Fibroblast of skin of left biceps (primary cell): ENCODE results near the gene KRTAP10-2.
"Not testable (repeated sequence)": the region's sequence is repeated elsewhere in the genome, so short reads cannot be mapped to it uniquely, and the experiment has no call there.

Source experiments
- DNase-seq, 2 experiments: peaks; one replicate each; pipeline ENCODE4 v3.0.0-alpha.2; 2013; ENCODE audit warnings: low read depth in 2 of 2

The KRTAP10-2 gene

DNA sequence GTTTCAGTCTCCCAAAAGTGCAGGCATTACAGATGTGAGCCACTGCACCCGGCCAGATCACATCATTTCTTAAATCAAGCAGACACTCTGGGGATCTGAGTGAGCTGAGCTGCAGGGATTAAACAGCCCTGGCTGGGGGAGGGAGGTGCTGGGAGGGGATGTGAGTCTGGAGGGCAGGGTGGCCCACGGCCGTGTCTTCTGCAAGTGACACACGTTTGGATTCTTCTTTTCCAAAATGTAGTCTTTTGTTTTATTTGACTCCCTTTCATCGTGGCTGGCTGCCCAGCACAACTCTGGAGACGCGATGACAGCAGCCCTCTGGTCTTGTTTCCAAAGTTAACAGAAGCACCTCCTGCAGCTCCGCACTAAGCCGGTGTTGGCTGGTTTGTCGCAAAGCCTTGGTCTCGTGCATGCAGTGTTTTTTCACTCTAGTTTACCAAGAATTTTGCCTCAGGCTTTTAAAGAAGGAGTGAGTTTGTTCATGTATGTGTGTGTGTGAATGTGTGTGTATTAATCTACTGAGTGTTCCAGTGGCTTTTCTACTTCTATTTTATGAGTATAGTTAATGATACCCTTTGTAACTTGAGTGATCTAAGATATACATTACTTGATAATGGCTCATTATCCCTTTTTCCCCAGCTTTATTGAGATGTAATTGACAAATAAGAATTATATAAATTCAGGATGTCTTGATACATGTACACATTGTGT, 31.9 kb upstream of the KRTAP10-2 start:
- DNase-seq: no peak

DNA sequence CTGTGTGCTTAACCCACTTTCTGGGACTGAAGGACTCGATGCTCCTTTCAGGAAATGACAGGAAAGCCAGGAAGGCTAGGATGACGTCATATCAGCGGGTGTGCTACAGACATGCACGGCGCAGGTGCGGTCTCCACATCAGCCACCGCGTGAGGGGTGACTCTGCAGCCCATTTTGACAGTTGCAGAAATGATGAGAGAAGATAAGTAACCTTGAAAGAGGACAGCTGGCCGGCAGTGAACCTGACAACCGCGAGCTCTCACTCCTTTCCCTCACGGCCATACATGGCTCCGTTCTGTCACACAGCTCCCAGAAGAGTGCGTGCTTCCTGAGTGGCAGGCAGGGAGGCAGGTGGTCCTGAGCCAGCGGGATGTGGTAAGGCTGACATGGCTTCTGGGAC, 30.8 kb upstream of the KRTAP10-2 start:
- DNase-seq: no peak

DNA sequence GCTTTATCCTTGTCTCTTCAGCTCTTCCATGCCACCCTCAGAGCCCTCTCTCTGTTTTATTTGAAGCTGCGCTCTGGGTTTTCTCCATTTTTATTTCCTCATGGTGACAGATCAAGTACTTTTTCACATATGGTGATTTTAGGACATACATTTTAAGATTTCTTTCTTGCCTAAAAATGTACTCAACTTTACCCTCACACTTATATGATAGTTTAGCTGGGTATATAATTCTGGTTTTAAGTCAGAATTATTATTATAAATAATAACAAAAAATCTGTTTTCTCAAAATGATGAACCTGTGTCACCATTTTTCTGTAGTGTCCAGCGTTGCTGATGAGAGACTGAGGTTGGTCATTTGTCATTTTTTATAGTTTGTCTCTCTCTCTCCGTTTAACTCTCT, 29.9 kb upstream of the KRTAP10-2 start:
- DNase-seq: no peak

DNA sequence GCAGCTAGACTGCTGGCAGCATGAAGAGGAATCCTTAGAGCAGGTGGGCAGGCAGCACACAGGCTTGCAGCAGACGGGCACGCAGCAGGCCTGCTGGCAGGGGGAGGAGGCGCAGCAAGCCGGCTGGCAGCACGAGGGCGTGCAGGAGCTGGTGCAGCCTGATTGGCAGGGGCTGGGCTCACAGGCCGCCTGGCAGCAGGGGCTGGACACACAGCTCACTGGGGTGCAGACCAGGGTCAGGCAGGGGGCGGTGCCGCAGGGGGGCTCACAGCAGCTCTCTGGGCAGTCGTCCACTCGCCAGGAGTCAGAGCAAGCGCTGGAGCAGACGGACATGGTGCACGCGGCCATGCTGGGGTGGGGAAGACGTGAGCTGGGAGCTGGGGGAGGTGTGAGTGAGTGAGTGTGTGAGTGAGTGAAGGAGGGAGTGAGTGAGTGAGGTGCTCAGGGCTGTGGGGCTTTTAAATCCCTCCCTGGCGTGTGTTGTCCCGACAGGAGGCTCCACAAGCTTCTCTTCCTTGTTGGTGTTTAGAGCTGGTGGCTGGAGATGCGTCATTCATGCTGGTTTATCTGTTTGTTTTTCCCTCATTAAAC, 29.0 kb upstream of the KRTAP10-2 start, which contains the start of gene KRTAP10-5:
KRTAP10-5 (minus strand) TSS at position 374 of the 591 bp plus-strand sequence; CDS start at position 348, 26 bp downstream.
- not testable (repeated sequence) for DNase-seq

DNA sequence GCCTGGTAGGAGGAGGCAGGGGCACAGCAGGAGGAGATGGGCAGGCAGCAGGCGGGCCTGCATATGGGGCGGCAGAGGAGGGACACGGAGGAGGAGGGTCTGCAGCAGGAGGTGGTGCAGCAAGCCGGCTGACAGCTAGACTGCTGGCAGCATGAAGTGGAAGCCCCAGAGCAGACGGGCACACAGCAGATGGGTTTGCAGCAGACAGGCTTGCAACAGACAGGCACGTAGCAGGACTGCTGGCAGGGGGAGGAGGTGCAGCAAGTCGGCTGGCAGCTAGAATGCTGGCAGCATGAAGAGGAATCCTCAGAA, 28.5 kb upstream of the KRTAP10-2 start:
- DNase-seq: no peak

DNA sequence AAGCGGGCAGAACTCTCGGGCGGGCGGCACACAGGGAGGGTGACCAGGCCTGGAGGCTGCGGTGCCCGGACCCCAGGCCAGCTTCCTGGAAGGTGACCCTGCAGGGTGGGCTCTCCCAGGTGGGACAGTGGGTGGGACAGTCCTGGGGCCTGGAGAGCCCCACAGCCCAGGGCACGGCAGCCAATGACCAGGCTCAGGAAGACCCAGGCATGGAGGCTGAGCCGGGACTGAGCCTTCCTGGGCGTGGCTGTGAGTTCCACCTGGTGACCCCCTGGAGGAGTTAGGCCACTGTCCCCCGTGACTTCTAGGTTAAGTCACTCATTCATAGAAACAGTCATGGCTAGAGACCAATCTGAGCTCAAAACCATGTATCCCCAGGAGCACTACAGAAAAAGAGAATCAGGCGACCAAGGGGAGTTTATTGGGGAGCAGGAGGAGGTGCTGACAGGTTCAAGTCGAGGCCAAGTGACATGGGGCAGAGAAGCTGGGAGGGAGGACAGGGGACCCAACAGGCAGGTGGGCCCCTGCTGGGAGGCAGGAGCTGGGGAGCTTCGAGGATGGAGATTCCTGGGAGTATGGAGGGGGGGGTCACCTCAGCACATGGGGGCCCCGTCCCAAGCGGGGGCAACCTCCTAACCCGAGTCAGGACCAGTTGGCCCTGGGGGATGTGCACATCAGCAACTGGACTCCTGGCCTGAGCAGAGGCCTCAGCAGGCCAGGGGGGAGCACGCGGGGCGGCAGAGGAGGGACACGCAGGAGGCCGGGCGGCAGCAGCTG, 27.9 kb upstream of the KRTAP10-2 start:
- DNase-seq: no peak

DNA sequence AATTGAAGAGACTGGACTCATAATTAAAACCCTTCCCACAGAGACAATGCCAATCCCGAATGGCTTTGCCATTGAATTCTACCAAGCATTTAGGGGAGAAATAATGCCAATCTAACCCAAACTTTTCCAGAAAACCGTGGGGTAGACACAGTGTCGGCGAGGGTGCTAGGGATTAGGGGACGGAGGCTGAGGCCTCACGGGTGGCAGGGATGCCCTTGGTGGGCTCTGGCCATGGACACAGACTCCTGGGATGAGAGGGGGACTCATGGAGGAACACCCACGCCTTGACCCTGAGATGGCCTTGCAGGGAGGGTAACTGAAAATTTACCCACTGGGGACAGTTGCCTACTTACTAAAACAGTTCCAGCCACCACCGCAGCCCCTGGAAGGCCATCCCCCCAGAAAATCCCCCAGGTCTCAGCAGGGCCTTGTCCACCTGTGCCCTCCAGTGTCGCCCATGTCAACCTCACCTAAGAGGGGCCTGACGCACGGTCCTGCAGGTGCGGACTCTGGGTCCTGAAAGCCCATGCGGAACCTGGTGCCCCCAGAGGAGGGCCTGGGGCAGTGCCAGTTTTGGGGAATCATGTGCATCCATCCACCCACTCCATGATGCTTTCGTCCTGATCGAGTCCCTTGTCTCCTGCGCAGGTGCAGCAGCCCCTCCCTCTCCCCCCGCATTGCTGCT, 27.2 kb upstream of the KRTAP10-2 start:
- no peak for DNase-seq

DNA sequence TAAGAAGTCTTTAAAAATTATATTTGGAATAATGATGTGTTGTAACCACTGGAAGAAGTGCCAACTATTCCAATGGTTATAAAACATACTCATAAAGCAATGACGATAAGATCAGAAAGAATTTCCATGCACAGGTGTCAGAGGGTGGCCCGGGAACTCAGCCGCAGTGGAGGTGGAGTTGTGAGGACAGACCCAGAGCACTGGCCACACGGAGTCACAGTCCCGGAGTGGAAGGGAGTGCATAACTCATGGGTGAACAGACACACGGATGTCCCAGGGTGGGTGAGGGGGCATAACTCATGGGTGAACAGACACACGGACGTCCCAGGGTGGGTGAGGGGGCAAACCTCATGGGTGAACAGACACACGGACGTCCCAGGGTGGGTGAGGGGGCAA, 24.7 kb upstream of the KRTAP10-2 start:
- DNase-seq: no peak

DNA sequence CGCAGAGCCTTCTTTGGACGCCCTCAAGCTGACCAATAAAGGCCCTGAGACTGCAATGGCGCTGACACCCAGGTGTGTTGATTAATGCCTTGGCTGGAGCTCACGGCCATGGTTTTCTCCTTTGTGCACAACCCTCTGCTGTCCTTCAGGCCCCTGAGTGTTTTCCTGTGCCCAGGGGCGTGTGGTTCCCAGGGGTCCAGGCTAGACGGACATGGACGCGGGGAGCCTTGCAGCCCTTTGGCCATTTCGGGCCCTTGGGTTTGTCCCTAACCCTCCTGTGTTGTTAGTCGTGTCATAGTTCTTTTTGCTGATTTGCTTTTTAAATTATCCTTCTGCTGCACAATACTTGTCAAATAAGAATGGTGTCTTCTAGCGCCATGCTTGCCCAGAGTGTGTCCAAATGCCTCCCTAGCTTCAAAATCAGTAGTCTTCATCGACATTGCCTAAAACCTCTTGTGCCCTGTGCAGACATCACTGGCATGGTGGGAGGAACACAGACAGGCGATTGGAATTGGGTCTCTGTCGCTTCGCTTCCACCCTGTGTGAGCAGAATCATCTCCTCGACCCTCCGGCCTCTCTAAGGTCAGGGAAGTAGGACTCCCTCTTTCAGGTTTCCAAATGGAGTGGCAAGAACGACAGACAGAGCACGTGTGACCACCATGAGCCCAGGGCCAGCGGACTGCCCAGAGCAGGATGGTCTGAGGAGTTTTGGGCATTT, 24.2 kb upstream of the KRTAP10-2 start:
- DNase-seq: no peak

DNA sequence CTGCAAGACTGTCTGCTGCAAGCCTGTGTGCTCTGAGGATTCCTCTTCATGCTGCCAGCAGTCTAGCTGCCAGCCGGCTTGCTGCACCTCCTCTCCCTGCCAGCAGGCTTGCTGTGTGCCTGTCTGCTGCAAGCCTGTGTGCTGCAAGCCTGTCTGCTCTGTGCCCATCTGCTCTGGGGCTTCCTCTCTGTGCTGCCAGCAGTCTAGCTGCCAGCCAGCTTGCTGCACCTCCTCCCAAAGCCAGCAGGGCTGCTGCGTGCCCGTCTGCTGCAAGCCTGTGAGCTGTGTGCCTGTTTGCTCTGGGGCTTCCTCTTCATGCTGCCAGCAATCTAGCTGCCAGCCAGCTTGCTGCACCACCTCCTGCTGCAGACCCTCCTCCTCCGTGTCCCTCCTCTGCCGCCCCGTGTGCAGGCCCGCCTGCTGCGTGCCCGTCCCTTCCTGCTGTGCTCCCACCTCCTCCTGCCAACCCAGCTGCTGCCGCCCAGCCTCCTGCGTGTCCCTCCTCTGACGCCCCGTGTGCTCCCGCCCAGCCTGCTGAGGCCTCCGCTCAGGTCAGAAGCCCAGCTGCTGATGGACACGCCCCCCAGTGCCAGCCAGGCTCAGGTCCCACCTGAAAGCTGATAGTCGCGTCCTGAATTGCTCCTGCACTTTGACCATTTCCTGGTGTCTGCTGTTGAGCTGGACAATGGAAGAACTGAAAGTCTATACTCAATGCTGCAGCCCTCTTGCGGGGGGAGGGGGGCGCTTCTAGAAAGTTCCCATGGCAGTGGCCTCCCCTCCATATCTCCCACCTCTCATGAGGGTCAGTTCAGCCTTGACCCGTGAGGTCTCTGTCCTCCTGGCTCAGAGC, 23.4 kb upstream of the KRTAP10-2 start:
- DNase-seq: no peak

DNA sequence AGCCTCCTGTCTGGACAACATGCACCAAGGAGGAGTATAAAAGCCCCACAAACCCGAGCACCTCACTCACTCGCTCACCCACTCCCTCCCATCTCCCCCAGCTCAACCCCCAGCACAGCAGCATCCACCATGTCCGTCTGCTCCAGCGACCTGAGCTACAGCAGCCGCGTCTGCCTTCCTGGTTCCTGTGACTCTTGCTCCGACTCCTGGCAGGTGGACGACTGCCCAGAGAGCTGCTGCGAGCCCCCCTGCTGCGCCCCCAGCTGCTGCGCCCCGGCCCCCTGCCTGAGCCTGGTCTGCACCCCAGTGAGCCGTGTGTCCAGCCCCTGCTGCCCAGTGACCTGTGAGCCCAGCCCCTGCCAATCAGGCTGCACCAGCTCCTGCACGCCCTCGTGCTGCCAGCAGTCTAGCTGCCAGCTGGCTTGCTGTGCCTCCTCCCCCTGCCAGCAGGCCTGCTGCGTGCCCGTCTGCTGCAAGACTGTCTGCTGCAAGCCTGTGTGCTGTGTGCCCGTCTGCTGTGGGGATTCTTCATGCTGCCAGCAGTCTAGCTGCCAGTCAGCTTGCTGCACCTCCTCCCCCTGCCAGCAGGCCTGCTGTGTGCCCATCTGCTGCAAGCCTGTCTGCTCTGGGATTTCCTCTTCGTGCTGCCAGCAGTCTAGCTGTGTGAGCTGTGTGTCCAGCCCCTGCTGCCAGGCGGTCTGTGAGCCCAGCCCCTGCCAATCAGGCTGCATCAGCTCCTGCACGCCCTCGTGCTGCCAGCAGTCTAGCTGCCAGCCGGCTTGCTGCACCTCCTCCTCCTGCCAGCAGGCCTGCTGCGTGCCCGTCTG, 22.5 kb upstream of the KRTAP10-2 start, which contains the start of gene KRTAP10-4:
KRTAP10-4 (plus strand) TSS at position 100 of the 827 bp plus-strand sequence; CDS start at position 130, 30 bp downstream.
- not testable (repeated sequence) for DNase-seq

DNA sequence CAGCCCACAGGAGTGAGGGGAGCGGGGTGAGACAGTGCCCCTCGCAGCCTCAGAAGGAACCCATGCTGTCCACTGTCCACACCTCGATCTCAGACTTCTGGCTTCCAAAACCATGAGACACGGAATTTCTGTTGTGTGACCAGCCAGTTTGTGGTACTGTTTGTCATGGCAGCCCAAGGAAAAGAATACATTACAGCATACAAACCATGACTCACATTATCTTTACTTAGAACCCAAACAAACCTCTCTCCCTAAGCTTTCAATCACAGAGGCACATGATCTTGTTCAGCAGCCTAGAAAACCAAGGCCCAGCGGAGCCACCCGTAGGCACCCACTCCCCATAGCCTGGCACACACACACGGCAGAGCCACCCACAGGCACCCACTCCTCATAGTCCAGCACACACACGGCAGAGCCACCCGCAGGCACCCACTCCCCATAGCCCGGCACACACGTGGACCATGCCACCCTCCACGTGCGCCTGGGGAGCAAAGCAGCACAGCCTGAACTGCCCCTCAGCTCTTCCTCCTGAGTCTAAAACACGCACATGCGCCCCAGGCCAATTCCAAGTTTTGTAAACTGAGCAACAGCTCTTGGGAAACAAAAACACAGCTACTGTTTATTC, 21.8 kb upstream of the KRTAP10-2 start:
- no peak for DNase-seq

DNA sequence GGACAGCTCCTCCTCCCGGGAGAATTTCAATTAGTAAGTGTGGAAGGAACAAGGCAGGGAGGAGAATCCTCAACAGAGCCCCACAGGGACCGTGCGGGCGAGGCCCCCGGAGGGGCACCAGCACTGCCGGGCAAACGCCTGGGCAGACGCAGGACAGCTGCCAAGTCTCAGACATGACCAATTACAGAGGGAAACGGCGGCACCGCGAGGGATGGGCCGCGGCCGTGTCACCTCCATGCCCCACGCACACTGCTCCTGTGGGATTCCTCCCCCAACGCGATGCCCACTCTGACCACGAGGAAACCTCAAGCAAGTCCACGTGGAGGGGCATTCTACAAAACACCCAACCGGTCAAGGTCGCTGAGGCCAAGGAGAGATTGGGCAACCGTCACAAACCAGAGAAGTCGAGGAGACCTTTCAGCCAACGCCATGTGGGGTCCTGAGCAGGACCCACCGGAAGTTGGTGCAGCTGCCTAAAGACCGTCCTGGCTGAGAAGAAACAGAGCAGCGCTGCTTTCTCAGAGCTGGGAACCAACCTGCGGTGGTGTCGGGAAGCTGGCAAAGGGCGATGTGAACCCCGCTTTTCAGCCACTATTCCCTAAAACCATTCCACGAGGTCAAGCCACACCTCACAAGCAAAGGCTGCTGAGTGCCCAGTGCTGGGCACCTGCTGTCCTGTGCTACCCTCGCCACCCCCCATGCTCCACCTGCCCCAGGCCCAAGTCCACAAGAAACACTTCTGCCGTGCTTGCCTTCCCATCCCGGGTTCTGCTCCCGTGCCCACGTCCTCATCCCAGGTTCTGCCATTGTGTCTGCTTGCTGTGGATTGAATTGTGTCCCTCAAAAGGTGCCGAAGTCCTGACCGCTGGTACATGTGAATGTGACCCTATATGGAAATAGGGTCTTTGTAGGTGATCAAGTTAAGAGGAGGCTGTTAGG, 20.8 kb upstream of the KRTAP10-2 start:
- no peak for DNase-seq

DNA sequence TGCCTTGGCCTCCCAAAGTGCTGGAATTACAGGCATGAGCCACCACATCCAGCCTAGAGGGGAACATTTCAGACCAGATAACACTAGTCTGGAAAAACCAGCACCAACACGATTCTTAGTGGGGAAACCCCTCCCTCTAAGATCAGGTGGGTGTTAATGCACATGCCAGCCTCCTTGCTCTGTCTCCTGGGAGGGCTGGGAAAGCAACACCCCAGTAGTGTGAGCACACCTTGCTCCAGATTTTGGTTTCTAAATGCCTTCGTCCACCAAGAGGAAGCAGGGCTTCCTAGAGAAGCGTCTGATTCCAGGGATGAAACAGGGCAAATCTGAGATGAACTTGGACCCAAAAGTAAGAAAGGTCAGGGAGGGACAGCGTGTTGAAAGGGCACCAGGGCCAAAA, 20.0 kb upstream of the KRTAP10-2 start:
- no peak for DNase-seq

DNA sequence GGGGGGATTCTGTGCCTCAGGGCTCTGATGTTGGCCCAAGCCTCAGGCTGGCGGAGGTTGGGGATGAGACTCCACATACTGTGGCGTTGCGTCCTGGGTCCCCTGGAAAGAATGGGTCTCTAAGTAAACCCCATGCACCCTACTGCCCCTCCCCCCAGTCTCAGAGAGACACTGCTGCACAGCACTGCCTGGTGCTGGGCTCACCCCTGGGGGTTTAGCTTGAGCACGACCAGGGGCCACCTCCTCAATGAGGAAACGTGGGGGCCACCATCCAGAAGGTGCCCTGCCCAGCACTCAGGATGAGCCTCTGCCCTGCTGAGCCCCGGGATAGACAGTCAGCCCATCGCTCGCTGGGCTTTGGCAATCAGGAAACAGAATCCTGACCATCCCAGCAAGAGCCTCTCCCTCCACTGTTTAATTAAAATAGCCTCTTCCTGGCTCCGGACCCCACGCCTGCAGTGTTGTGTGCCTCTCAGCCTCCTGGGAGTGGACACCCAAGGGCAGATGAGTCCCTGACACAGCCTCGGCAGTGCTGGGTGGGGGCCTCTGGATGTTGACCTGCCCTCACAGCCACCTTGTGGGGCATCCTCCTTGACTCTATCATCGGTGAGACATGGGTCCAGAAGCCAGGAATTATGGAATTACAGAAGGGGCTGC, 18.7 kb upstream of the KRTAP10-2 start:
- no peak for DNase-seq

DNA sequence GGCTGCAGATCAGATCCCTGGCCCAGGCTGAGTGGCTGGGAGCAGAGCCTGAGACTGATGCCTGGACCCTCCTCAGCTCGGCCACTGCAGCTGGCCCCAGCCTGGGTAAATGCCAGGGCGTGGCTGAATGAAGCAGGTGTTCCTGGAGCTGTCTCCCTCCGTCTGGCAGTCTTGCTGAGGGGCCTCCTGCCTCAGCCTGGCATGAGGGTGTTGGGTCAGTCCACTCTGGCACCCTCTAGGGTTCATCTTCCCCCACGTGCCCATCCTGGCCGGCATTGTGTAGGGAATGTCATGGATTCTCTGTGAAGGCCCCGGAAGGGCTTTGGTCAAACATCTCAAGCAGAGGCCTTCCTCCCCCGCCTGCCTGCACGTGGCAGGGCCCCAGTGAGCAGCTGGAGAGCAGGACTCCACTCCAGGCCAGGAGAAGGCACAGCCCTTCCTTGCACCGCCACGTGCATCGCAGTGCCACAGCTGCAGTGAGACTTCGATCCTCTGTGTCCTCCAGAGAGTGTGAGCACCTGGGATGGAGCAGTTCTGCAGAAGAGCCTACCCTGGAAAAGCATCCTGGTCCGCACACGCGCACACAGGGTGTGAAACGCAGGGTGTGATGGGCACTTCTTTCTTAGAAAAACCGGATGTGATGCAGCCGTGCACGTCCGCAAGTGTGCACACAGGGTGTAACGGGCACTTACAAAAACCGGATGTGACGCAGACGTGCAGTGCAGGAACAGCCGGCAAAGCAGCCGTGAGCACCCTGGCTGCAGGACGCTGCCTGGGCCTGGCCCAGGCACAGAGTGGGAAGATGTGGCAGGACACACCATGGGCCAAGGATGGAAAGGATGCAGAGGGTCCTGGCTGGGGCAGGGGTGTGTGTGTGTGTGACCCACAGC, 17.6 kb upstream of the KRTAP10-2 start:
- no peak for DNase-seq

DNA sequence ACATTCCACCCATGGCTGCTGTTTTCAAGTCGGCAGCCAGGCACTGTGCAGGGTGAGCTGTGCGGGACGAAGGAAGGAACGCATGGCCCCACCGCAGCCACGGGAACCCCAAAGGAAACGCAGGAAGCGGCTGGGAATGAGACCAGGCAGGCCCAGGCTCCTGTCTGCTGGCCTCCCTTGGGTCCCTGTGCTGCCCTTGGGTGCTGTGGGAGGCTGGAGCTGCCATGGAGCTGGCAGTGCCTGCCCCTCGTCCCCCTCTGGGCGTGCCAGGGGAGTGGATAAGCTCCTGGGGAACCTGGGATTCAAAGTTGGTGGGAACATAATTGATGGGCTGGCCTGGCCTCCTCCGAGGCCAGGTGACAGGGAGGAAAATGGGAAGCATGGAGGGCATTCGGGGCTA, 17.0 kb upstream of the KRTAP10-2 start:
- no peak for DNase-seq
